AML-193 (cell line): ENCODE measurements around the gene AKR7A3.
"Not testable (repeated sequence)": the region's sequence is repeated elsewhere in the genome, so short reads cannot be mapped to it uniquely, and the experiment has no call there.

ENCODE experiments used
- DNase-seq, 2 experiments: peaks; one replicate each; lab custom pipeline; 2025; lab: John Stamatoyannopoulos, UW

Gene AKR7A3

GRCh38 chr1:19289244-19289643 is 674 bp upstream of the AKR7A3 start:
- DNase-seq, result no peak

GRCh38 chr1:19287436-19288185 is 959 bp downstream of the AKR7A3 start:
- DNase-seq, result no peak

DNA sequence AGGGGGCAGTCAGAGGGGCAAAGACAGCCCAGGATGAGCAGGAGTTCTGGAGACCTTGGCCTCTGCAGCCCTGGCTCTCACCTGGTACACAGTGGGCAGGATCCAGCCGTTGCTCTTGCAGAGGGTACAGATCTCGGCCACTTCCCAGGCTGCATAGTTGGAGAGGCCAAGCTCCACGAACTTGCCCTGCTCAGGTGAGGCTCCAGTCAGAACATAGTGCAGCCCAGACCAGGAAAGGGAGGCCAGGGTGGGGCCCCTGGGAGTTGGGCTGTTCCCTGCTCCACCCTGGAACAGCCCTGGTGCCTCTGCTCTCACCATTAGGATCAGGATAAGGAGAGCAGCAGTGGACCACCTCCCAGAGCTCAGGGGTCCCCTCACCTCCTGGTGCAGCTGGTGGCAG is 2.8 kb downstream of the AKR7A3 start:
- not testable (repeated sequence) for DNase-seq

GRCh38 chr1:19285366-19285765 is 3.2 kb downstream of the AKR7A3 start:
- DNase-seq, result not testable (repeated sequence)

- no peak for DNase-seq
Observed at GRCh38 chr1:19284881-19285280, 3.7 kb downstream of the AKR7A3 start.

- DNase-seq, result no peak
Observed at GRCh38 chr1:19283891-19284290, 4.7 kb downstream of the AKR7A3 start.

DNA sequence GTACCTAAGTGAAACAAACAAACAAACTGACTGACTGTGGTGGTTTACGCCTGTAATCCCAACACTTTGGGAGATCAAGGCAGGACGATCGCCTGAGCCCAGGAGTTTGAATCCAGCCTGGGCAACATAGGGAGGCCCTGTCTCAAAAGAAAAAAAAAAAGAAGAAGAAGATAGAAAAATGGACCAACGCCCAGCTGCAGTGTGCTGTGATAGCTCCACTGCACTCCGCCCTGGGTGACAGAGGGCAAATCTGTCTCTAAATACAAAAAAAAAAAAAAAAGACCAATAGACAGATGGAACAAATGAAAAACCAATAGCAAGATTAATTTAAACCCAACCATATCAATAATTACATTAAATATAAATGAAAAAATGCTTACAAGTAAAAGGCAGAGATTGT is 13.9 kb downstream of the AKR7A3 start:
- no peak for DNase-seq

GRCh38 chr1:19273844-19274531 is 14.6 kb downstream of the AKR7A3 start:
- not testable (repeated sequence) for DNase-seq

DNA sequence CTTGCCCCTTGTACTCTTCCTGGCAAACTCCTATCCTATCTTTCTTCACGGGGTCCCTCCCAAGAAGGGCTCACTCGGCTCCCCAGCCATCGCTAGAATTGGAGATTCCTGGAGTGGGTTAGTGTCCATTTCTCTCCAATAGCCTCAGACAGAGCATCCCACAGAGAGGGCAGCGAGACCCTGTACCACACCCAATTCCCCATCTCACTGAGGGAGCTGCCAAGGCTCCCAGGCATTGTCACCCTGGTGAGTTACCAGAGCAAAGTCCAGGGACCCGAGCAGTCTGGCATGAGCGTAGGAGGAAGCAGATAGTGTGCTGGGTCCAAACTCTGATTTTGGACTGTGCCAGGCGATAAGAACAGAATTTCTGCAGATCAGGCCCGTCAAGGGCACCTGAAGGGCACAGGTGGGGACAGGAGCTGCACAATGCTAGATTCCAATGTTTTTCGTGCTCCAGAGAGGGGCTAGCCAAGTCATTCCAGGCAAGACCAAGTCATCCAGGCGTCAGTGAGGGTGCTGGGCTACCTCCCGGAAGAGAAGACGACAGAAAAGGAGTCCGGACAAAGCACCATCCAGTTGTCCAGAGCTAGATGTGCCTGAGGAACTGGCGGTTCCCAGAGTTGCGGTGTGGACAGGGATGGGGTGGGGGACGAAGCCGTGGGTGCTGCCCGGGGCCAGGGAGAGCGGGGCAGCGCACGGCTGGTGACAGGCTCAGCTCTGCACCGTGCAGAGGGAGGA is 15.3 kb downstream of the AKR7A3 start:
- no peak for DNase-seq

- DNase-seq, result no peak
Observed at GRCh38 chr1:19272064-19272463, 16.5 kb downstream of the AKR7A3 start.

DNA sequence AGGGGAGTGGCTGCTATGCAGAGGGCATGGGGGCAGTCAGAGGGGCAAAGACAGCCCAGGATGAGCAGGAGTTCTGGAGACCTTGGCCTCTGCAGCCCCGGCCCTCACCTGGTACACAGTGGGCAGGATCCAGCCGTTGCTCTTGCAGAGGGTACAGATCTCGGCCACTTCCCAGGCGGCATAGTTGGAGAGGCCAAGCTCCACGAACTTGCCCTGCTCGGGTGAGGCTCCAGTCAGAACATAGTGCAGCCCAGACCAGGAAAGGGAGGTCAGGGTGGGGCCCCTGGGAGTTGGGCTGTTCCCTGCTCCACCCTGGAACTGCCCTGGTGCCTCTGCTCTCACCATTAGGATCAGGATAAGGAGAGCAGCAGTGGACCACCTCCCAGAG is 18.2 kb downstream of the AKR7A3 start:
- DNase-seq, result not testable (repeated sequence)

GRCh38 chr1:19269427-19270342 is 18.9 kb downstream of the AKR7A3 start:
- not testable (repeated sequence) for DNase-seq

- DNase-seq, result no peak
Observed at GRCh38 chr1:19268445-19268844, 20.1 kb downstream of the AKR7A3 start.

- DNase-seq, result no peak
Observed at GRCh38 chr1:19262744-19263143, 25.8 kb downstream of the AKR7A3 start.

DNA sequence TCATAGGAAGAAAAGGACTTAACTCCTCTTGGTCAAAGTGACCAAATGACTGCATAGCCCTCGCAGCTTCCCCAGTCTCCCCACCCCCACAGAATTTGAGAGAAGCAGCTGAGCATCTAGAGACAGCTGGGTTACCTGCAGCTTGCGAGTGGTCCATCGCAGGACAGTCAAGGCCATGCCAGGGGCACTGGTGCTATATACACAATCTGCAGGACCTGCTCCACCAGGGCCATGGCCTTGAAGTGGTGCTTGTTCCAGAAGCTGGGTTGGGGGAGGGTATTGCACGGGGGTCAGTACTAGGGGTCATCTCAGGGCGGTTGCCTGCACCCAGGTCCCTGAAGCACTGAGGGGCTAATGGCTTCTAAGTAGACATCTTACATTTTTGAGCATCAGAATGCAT is 26.5 kb downstream of the AKR7A3 start:
- no peak for DNase-seq

GRCh38 chr1:19260211-19261138 is 28.1 kb downstream of the AKR7A3 start:
- DNase-seq, result no peak

- no peak for DNase-seq
Observed at GRCh38 chr1:19258353-19258752, 30.2 kb downstream of the AKR7A3 start.

DNA sequence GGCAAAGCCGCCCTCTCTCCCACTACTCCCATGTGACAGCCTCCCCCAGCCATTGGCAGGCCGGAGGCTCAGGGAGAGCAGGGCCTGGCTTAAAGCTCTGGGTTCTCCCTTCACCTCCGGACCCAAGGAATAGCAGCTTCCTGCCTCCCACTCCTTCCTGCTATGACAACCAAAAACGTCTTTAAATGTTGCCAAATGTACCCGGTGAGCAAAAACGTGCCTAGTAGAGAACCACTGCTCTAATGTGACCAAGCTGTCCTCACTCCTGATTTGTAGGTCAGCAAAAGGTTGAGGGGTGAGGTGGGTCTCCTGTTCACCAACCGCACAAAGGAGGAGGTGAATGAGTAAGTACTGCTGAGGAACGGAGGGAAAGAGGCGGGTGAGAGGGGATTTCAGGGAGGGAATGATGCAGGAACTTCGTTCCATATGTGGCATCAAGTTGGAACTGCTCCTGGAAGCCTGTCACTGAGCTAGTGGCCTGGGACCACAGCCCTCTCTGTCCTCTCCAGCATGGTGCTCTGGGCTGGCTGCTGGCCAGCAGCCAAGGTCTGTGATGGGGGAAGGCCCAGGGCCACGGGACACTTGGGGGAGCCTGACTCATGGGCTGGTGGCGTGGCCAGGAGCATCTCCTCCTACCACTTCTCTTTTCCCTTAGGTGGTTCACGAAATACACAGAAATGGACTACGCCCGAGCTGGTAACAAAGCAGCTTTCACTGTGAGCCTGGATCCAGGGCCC is 31.2 kb downstream of the AKR7A3 start:
- no peak for DNase-seq

- not testable (repeated sequence) for DNase-seq
Observed at GRCh38 chr1:19256301-19256700, 32.3 kb downstream of the AKR7A3 start.

GRCh38 chr1:19255288-19255687 is 33.3 kb downstream of the AKR7A3 start:
- no peak for DNase-seq
